DND-41 (cell line): ENCODE measurements around the gene GPC1.
A peak's percentile ranks its signal among the peaks of the same experiment; 100 is the strongest.

Source experiments
- ATAC-seq: fragments of 200-7000 bp; cut with Tn5 transposase; 3 replicates; pipeline ENCODE4 v1.9.1; 2021; ENCODE audit warnings: low read depth; ENCODE audit not compliant: insufficient read depth
- DNase-seq: peaks from one replicate; pipeline ENCODE4 v3.0.0-alpha.2; 2020
- H2AFZ ChIP-seq: 2 replicates; pipeline ENCODE4 v1.6.0; 2012; ENCODE audit warnings: low read depth, low read length
- H3K27ac ChIP-seq: 2 replicates; pipeline ENCODE4 v1.5.1; 2012; ENCODE audit warnings: low read length, inconsistent platforms
- H3K27me3 ChIP-seq: fragments of 200-600 bp; sonication (generic); 2 replicates; pipeline ENCODE4 v1.6.0; 2012; ENCODE audit warnings: low read length, mild to moderate bottlenecking, inconsistent platforms; ENCODE audit not compliant: insufficient read depth, poor library complexity
- H3K36me3 ChIP-seq: 2 replicates; pipeline ENCODE4 v1.5.1; 2012; ENCODE audit warnings: low read length, inconsistent platforms; ENCODE audit not compliant: insufficient read depth
- H3K4me1 ChIP-seq: 2 replicates; pipeline ENCODE4 v1.5.1; 2012; ENCODE audit warnings: mild to moderate bottlenecking, low read length; ENCODE audit not compliant: insufficient read depth
- H3K4me2 ChIP-seq: 2 replicates; pipeline ENCODE4 v1.6.0; 2012; ENCODE audit warnings: mild to moderate bottlenecking, moderate library complexity, low read length, inconsistent platforms; ENCODE audit not compliant: insufficient read depth
- H3K4me3 ChIP-seq, 2 experiments: fragments of 200-600 bp in 1 of 2; shearing (Covaris generic) in 1 of 2; 2 replicates each; pipeline ENCODE4 v1.5.1; 2012 to 2016; ENCODE audit warnings: inconsistent platforms in 2 of 2, low read length in 2 of 2, mild to moderate bottlenecking in 2 of 2, low read depth in 1 of 2, moderate library complexity in 1 of 2
- H3K79me2 ChIP-seq: 2 replicates; pipeline ENCODE4 v1.6.0; 2012; ENCODE audit warnings: low read length, inconsistent platforms; ENCODE audit not compliant: insufficient read depth
- H3K9ac ChIP-seq: 2 replicates; pipeline ENCODE4 v1.6.0; 2012; ENCODE audit warnings: low read depth, mild to moderate bottlenecking, inconsistent platforms, low read length, moderate library complexity
- H3K9me3 ChIP-seq: 2 replicates; pipeline ENCODE4 v1.5.1; 2012; ENCODE audit warnings: low read length, moderate library complexity, mild to moderate bottlenecking, inconsistent platforms; ENCODE audit not compliant: insufficient read depth, severe bottlenecking
- H4K20me1 ChIP-seq: 2 replicates; pipeline ENCODE4 v1.6.0; 2012; ENCODE audit warnings: low read length; ENCODE audit not compliant: insufficient read depth
- CTCF ChIP-seq: IDR thresholded peaks from 2 replicates; pipeline ENCODE4 v1.5.1; 2012; ENCODE audit warnings: borderline replicate concordance, low read length, moderate library complexity, mild to moderate bottlenecking; ENCODE audit not compliant: poor library complexity, severe bottlenecking; ENCODE audit errors: extremely low read depth
- EZH2 ChIP-seq: IDR thresholded peaks from 3 replicates; pipeline ENCODE4 v1.6.1; 2012; ENCODE audit warnings: borderline replicate concordance, low read depth, mild to moderate bottlenecking, moderate library complexity, low read length, inconsistent platforms; ENCODE audit not compliant: severe bottlenecking

Gene GPC1

GRCh38 chr2:240500561-240501423 lies 65.3 kb downstream of the GPC1 start:
- peaks cover 61% of the 10 kb centered on the region for H3K36me3 ChIP-seq
- no peak overlapping the region for H3K9ac ChIP-seq
- no peaks in the 10 kb centered on the region for H3K79me2 ChIP-seq
- ATAC-seq: no peak
- no peak overlapping the region for H3K4me2 ChIP-seq
- H4K20me1 ChIP-seq: no peaks in the 10 kb centered on the region; the same call in 1 of the 2 replicates
- H3K4me1 ChIP-seq: no peaks in the 10 kb centered on the region
- no peak for DNase-seq
- H3K9me3 ChIP-seq: no peaks in the 10 kb centered on the region
- no peak overlapping the region for H2AFZ ChIP-seq
- no peaks in the 10 kb centered on the region for H3K27me3 ChIP-seq
- no peak overlapping the region for H3K4me3 ChIP-seq
- no peak overlapping the region for H3K27ac ChIP-seq
- TF ChIP-seq EZH2 (no peak), CTCF (no peak)

GRCh38 chr2:240501531-240501991 lies 66.1 kb downstream of the GPC1 start:
- ATAC-seq: no peak

GRCh38 chr2:240502059-240502429 lies 66.6 kb downstream of the GPC1 start:
- Histone ChIP-seq H3K27ac (no peak overlapping the region), H3K9ac (no peak overlapping the region), H3K9me3 (no peaks in the 10 kb centered on the region), H4K20me1 (no peaks in the 10 kb centered on the region; the same call in 1 of the 2 replicates), H3K27me3 (no peaks in the 10 kb centered on the region), H3K79me2 (no peaks in the 10 kb centered on the region), H2AFZ (no peak overlapping the region), H3K4me1 (no peaks in the 10 kb centered on the region), H3K4me3 (no peak overlapping the region), H3K36me3 (peaks cover 53% of the 10 kb centered on the region), H3K4me2 (no peak overlapping the region)
- TF ChIP-seq CTCF: no peak
- TF ChIP-seq EZH2: no peak
- ATAC-seq (no peak), DNase-seq (peak; percentile 2)

More at GRCh38 chr2:240501531-240501991, 66.1 kb downstream of the GPC1 start:
- H3K9ac ChIP-seq: no peak overlapping the region
- TF ChIP-seq CTCF (no peak), EZH2 (no peak)
- H3K9me3 ChIP-seq: no peaks in the 10 kb centered on the region
- H3K79me2 ChIP-seq: no peaks in the 10 kb centered on the region
- H3K27ac ChIP-seq: no peak overlapping the region
- H3K36me3 ChIP-seq: peaks cover 57% of the 10 kb centered on the region
- no peak for DNase-seq
- H2AFZ ChIP-seq: no peak overlapping the region
- no peaks in the 10 kb centered on the region for H3K27me3 ChIP-seq
- no peak overlapping the region for H3K4me2 ChIP-seq
- H4K20me1 ChIP-seq: no peaks in the 10 kb centered on the region; the same call in 1 of the 2 replicates
- no peak overlapping the region for H3K4me3 ChIP-seq
- no peaks in the 10 kb centered on the region for H3K4me1 ChIP-seq
